HK-2 (cell line): Measurements from ENCODE around the gene KXD1.
"Not testable (repeated sequence)": the region's sequence is repeated elsewhere in the genome, so short reads cannot be mapped to it uniquely, and the experiment has no call there.

ENCODE experiments used
- DNase-seq: peaks from one replicate; pipeline ENCODE4 v3.0.0-alpha.2; 2018; ENCODE audit not compliant: unreplicated experiment

Gene KXD1

GRCh38 chr19:18557411-18558201 lies at the start of gene KXD1:
Gene KXD1 (plus strand): TSS chr19:18557870. CDS start chr19:18562057, 4,187 bp downstream.
- peak; percentile 97 for DNase-seq

GRCh38 chr19:18508585-18508984 lies 49.1 kb upstream of the KXD1 start:
- DNase-seq = no peak

GRCh38 chr19:18510216-18510615 lies 47.5 kb upstream of the KXD1 start:
- no peak for DNase-seq

- DNase-seq = no peak
Measured at GRCh38 chr19:18513868-18514267, 43.8 kb upstream of the KXD1 start.

DNA sequence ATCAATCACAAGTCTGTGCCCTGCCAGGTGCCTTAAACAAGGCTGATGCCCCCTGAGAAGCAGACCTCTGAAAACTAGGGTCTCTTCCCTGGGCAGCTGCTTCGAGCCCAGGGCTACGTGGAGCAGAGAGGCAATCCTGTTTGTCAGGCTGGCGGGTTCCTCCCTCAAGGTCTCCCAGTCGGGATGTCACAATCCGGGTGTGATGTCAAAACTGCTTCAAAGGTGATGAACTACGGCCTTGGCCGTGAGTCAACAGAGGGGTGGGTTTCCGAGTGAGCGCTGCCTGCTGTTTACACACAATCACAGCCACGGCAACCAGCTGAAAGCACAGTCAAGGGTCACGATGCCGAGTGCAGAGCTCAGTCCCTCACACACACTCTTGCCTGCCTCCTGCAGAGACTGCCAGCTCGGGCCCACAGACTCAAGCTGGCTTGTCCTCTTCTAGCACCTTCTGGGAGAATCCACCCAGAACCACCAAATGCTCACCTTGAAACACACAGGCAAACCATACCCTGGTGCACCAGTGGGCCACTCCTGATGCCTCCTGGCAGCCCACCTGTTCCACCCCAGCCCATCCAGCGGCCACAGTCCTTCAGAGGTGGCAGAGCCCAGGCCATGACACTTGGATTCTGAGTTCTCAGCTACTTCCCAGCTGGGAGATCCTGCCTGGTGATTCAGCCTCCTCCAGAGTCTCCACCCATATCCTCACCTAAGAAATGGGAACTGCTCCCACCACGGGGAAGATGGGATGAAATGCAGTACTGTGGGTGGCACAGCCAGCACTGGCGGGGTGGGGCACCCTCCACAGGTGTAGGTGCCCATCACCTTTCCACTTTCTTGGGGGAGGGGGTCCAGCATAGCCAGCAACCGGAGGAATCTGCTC lies 42.6 kb upstream of the KXD1 start:
- no peak for DNase-seq

DNA sequence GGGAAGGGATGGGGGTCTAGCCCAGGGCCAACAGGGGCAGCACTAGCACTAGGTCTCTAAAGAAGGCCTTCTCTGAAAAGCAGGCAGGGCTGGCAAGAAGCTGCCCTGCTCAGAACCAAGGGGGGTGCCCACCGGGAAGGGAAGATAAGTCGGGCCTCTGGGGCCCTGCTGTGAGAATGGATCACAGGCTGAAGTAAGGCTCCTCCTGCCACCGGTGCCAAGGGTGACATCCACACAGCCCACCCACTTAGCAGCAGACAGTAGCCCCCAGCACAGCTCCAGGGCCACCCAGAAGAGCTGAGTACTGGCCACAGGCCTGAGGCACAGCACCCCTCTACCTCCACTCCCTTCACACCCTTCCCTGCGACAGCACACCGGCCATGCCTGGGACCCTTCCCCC lies 41.7 kb upstream of the KXD1 start:
- no peak for DNase-seq

- DNase-seq = no peak
Measured at GRCh38 chr19:18517606-18518005, 40.1 kb upstream of the KXD1 start.

- no peak for DNase-seq
Measured at GRCh38 chr19:18518639-18519038, 39.0 kb upstream of the KXD1 start.

GRCh38 chr19:18519962-18520847 lies 37.5 kb upstream of the KXD1 start:
- DNase-seq = peak; percentile 79

GRCh38 chr19:18520848-18521691 lies 36.6 kb upstream of the KXD1 start:
- DNase-seq = peak; percentile 38

DNA sequence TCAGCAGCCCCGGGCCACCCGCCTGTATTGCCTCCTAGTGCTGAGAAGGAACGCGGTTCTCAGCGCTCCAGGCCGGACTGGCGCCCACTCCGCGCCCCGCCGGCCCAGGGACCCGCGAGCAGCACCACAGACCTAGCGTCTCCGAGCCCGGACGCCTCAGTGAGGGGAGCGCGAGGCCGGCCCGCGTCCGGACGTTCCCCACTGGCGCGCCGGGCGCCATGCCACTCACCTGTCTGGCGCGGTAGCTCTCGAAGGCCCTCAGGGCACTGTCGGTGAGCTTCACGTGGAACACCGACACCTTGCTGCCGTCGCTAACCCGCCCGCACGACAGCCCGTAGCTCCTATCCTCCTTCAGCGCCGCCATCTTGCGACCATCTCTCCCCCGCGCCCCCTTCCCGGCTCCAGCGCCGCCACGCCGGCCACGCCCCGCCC lies 36.0 kb upstream of the KXD1 start, which contains the start of gene ELL:
Gene ELL, minus strand, starts transcription at position 379 of the 432 bp plus-strand sequence. Its CDS starts 15 bp downstream, at position 364.
- no peak for DNase-seq

DNA sequence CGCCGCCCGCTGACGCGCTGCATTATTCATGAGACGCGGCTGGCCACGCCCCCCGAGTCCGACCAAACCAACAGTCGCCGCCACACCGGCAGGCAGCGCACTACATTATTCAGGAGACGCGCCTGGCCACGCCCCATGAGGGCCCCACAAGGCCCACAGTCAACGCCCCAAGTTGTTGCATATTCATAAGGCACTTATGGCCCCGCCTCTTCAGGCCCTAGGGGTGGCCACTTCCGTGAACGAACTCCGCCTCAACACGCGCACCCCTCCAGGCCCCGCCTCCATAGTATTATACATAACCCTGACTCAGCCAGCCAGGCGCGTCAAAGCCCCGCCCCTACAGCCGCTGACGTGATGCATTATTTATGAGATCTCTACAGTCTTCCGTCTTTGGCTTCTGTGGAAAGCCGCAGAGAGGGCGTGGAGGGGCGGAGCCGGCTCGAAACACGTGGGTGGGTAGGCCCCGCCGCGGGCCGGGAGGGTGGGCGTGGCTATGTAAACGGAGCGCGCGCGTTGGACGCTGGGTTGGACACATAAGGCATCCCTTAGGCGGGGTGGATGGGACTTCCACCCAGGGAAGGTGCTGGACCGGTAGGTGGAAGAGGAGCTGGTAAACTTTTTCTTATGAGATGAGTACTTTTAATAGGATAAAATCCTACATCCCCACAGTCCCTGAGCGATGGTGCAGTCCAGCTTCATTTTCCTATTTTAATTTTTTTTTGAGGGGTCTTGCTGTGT lies 35.4 kb upstream of the KXD1 start:
- DNase-seq = peak; percentile 99

- not testable (repeated sequence) for DNase-seq
Measured at GRCh38 chr19:18522862-18523440, 34.7 kb upstream of the KXD1 start.

- DNase-seq = no peak
Measured at GRCh38 chr19:18523841-18524240, 33.8 kb upstream of the KXD1 start.

GRCh38 chr19:18526316-18526715 lies 31.4 kb upstream of the KXD1 start:
- no peak for DNase-seq

GRCh38 chr19:18529782-18530181 lies 27.9 kb upstream of the KXD1 start:
- no peak for DNase-seq

DNA sequence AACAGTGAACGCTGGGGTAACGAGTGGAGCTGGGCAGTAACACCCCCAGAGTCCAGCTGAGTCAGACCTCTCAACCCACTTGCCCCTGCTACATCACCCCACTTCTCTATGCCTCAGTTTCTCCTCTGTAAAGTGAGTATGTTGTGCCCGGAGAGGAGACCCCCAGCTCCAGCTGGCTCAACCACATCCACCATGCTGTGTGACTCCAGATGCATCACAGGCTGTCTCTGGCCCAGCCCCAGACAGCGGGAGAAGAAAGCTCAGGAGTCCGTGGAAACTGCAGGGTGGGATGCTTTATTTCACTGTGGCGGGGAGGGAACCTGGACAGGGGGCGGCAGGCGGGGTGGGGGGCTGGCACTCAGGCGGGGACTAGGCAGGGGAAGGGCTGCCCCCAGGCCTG lies 26.2 kb upstream of the KXD1 start:
- no peak for DNase-seq

- no peak for DNase-seq
Measured at GRCh38 chr19:18532168-18532890, 25.3 kb upstream of the KXD1 start.

GRCh38 chr19:18533058-18533457 lies 24.6 kb upstream of the KXD1 start:
- no peak for DNase-seq
